Measurements from ENCODE around the gene ZDHHC14. TPM values are rescaled to one million over a fixed set of nuclear protein-coding genes. Genes with fewer than 3 reads are reported as not detected.

Gene ZDHHC14
- total RNA-seq, 2 donors from 2014 or later = 6.9 to 10.9 TPM

GRCh38 chr6:157603971-157604370 lies 223.0 kb downstream of the ZDHHC14 start:
- H3K27ac Mint-ChIP-seq = no peak overlapping the region
- H3K4me1 Mint-ChIP-seq (ENCODE audit: low read depth in 2 of 2) = peaks cover 0 to 3% of the 10 kb centered on the region in 2 donors
- H3K9me3 Mint-ChIP-seq = no peaks in the 10 kb centered on the region
- no peaks in the 10 kb centered on the region for H3K27me3 Mint-ChIP-seq
- DNase-seq (ENCODE audit: low spot score) (no peak), ATAC-seq (no peak)
- H3K4me3 Mint-ChIP-seq = no peak overlapping the region
- no peaks in the 10 kb centered on the region for H3K36me3 Mint-ChIP-seq

GRCh38 chr6:157604816-157605215 lies 223.8 kb downstream of the ZDHHC14 start:
- DNase-seq (ENCODE audit: low spot score) (no peak), ATAC-seq (no peak)
- no peaks in the 10 kb centered on the region for H3K27me3 Mint-ChIP-seq
- peaks cover 3 to 4% of the 10 kb centered on the region in 2 donors for H3K4me1 Mint-ChIP-seq (ENCODE audit: low read depth in 2 of 2)
- H3K4me3 Mint-ChIP-seq = no peak overlapping the region
- H3K9me3 Mint-ChIP-seq = no peaks in the 10 kb centered on the region
- H3K27ac Mint-ChIP-seq = no peak overlapping the region
- H3K36me3 Mint-ChIP-seq = no peaks in the 10 kb centered on the region

DNA sequence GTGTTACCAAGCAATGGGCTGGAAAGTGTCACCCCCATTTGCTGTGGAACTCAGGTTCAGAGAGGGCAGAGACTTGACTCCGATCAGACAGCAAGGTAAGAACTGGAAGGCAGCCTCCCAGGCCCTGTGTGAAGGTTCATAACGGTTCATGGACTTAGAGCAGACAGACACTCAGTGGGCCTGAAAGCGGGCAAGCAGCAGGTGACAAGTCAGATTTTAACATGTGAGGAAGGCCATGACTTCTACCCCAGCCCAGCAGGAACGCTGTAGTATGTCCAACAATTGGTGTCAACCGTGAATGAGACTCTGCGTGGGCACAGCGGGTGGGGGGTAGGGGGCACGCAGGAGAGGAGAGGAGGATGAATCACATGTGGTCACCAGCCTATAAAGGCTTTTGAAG lies 224.5 kb downstream of the ZDHHC14 start:
- no peaks in the 10 kb centered on the region for H3K27me3 Mint-ChIP-seq
- peak; percentile 31 for DNase-seq (ENCODE audit: low spot score)

DNA sequence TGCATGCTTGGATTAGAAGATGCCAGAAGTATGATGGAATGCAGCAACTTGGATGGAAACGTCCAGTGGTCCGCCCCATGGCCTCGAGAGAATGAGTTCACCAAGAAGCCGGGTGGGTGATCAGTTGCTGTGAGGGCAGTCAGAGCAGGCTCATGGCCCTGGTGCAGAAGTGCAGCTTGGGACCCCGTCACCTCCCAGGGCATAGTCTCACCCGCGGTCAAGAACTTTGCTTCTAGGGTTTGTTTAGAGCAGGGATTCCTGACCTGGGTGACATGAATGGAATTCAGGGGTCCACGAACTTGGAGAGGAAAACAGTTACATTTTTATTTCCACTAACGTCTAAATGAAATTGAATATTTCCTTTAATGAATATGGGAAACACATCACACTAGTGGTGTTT lies 225.5 kb downstream of the ZDHHC14 start:
- H3K4me3 Mint-ChIP-seq = no peak overlapping the region
- no peak overlapping the region for H3K27ac Mint-ChIP-seq
- no peaks in the 10 kb centered on the region for H3K27me3 Mint-ChIP-seq
- DNase-seq (ENCODE audit: low spot score) = peak; percentile 37
- ATAC-seq = no peak
- H3K9me3 Mint-ChIP-seq = no peaks in the 10 kb centered on the region
- H3K36me3 Mint-ChIP-seq = no peaks in the 10 kb centered on the region
- peaks cover 3 to 4% of the 10 kb centered on the region in 2 donors for H3K4me1 Mint-ChIP-seq (ENCODE audit: low read depth in 2 of 2)

More for the DNA sequence above, 224.5 kb downstream of the ZDHHC14 start:
- no peak overlapping the region for H3K4me3 Mint-ChIP-seq
- no peak overlapping the region for H3K27ac Mint-ChIP-seq
- H3K9me3 Mint-ChIP-seq = no peaks in the 10 kb centered on the region
- H3K36me3 Mint-ChIP-seq = no peaks in the 10 kb centered on the region
- ATAC-seq = no peak
- peaks cover 3 to 4% of the 10 kb centered on the region in 2 donors for H3K4me1 Mint-ChIP-seq (ENCODE audit: low read depth in 2 of 2)

DNA sequence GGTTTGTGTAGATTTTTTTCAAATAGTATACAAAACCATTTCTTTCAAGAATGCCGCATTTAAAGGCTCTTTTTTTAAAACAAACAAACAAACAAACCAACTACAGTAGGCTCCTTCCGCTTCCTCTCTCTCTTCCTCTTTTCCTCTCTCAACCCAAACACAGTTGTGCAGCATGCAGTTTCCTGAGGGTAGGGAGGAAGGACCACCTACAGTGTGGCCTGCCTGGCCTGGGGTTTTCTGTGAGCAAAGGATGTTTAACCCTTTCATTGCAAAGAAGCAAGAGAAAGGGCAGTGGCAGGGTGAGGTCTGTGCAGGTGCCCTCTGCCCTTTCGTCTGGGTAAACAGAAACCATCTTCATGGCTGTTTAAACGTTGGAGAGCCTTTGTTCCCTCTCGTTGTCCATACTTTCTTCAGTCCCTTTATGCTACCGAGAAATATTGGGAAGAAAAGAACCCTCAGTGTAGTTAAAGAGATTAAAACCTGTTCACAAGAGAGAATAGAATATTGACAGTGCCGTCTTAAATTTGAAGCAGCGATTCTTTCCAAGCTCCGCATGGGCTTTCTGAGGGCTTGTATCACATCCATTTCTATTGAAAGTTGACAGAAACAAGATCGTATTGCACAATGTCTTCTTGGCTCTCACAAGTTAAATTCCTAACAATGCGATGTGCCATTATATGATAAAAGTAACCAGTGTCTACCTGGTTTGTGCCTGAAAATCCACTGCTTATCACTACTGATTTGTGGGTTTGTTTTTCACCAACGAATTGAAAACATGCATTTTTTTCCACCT lies 226.5 kb downstream of the ZDHHC14 start:
- Mint-ChIP-seq H3K4me1 (ENCODE audit: low read depth in 2 of 2) (peaks cover 3 to 4% of the 10 kb centered on the region in 2 donors), H3K36me3 (no peaks in the 10 kb centered on the region), H3K4me3 (no peak overlapping the region), H3K27me3 (no peaks in the 10 kb centered on the region), H3K9me3 (no peaks in the 10 kb centered on the region), H3K27ac (no peak overlapping the region)
- ATAC-seq (no peak), DNase-seq (ENCODE audit: low spot score) (no peak)

DNA sequence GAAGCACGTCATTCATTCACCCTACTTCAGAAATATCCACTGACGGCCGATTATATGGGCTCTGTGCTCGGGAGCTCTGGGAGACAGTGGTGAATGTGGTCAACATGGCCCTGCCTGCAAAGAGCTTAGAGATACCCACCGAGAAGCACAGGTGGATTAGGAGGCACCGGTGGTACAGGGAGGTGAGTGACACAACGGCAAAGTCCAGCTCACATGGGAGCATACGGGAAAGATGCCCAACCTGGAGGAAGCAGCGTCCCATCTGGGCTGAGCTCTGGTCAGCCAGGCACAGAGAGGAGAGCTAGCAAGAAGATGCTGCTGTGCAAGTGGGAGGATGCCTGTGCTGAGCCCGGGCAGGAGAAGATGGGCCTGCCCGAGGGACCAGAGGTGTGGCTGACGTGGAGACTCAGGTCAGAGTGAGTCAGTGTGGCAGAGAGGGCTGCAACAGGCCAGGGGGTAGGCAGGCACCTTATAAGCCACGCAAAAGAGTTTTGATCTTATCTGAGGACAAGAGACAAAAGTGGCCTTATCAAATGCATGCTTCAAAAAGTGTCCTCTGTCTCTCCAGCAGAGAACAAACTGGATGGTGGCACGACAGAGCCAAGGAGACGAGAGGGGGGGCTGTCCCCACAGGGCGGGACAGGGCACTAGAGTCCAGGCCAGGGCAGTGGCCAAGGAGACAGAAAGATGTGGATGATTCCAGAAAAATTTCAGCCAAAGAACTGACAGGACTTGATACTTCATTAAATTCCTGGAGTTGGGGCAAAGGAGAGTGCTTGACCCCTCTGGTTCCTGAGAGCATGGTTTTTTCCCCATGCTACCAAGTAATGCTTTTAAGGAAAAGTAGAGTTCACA lies 227.5 kb downstream of the ZDHHC14 start:
- H3K4me1 Mint-ChIP-seq (ENCODE audit: low read depth in 2 of 2) = peaks cover 7 to 9% of the 10 kb centered on the region in 2 donors
- no peak overlapping the region for H3K4me3 Mint-ChIP-seq
- no peaks in the 10 kb centered on the region for H3K27me3 Mint-ChIP-seq
- H3K9me3 Mint-ChIP-seq = no peaks in the 10 kb centered on the region
- peak overlapping the region in 1 of 2 donors; percentile 68 for H3K27ac Mint-ChIP-seq
- ATAC-seq (no peak), DNase-seq (ENCODE audit: low spot score) (peak; percentile 44)
- no peaks in the 10 kb centered on the region for H3K36me3 Mint-ChIP-seq

DNA sequence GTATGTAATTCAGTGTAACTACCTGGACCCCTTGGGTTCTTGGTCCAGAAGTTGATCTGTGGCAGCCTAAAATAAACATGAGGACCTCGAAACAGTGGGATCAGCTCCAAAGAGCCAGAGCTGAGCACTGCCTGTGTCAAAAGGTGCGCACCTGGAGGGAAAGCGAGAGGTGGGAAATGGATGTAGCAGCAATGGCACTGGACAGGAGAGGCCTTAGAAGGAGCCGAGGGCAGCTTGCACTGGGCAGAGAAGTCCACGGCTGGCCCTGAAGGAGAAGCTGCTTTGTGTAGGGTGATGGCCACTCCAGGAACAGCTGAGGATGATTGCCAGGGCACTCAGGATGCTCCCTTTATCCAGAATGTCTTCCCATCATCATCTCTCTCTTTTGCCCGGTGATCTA lies 228.1 kb downstream of the ZDHHC14 start:
- Mint-ChIP-seq H3K27ac (peak overlapping the region in 1 of 2 donors; percentile 68), H3K4me1 (ENCODE audit: low read depth in 2 of 2) (peaks cover 9 to 11% of the 10 kb centered on the region in 2 donors), H3K9me3 (no peaks in the 10 kb centered on the region), H3K27me3 (no peaks in the 10 kb centered on the region), H3K36me3 (no peaks in the 10 kb centered on the region), H3K4me3 (no peak overlapping the region)
- ATAC-seq (no peak), DNase-seq (ENCODE audit: low spot score) (peak; percentile 13)

GRCh38 chr6:157609556-157609955 lies 228.6 kb downstream of the ZDHHC14 start:
- no peak overlapping the region for H3K4me3 Mint-ChIP-seq
- H3K27me3 Mint-ChIP-seq = no peaks in the 10 kb centered on the region
- peak overlapping the region in 1 of 2 donors; percentile 68 for H3K27ac Mint-ChIP-seq
- peaks cover 9 to 14% of the 10 kb centered on the region in 2 donors for H3K4me1 Mint-ChIP-seq (ENCODE audit: low read depth in 2 of 2)
- H3K36me3 Mint-ChIP-seq = no peaks in the 10 kb centered on the region
- no peak for ATAC-seq
- no peaks in the 10 kb centered on the region for H3K9me3 Mint-ChIP-seq
- DNase-seq (ENCODE audit: low spot score) = no peak

GRCh38 chr6:157610451-157610999 lies 229.5 kb downstream of the ZDHHC14 start:
- no peak overlapping the region for H3K4me3 Mint-ChIP-seq
- no peaks in the 10 kb centered on the region for H3K9me3 Mint-ChIP-seq
- no peak overlapping the region for H3K27ac Mint-ChIP-seq
- no peaks in the 10 kb centered on the region for H3K36me3 Mint-ChIP-seq
- DNase-seq (ENCODE audit: low spot score) (peak; percentile 29), ATAC-seq (no peak)
- no peaks in the 10 kb centered on the region for H3K27me3 Mint-ChIP-seq
- peaks cover 9 to 15% of the 10 kb centered on the region in 2 donors for H3K4me1 Mint-ChIP-seq (ENCODE audit: low read depth in 2 of 2)

- H3K36me3 Mint-ChIP-seq = no peaks in the 10 kb centered on the region
- no peak overlapping the region for H3K4me3 Mint-ChIP-seq
- DNase-seq (ENCODE audit: low spot score) (peak; percentile 38), ATAC-seq (no peak)
- H3K9me3 Mint-ChIP-seq = no peaks in the 10 kb centered on the region
- H3K27me3 Mint-ChIP-seq = no peaks in the 10 kb centered on the region
- H3K27ac Mint-ChIP-seq = no peak overlapping the region
- H3K4me1 Mint-ChIP-seq (ENCODE audit: low read depth in 2 of 2) = peaks cover 9 to 17% of the 10 kb centered on the region in 2 donors
Measured at GRCh38 chr6:157611406-157611805, 230.4 kb downstream of the ZDHHC14 start.

DNA sequence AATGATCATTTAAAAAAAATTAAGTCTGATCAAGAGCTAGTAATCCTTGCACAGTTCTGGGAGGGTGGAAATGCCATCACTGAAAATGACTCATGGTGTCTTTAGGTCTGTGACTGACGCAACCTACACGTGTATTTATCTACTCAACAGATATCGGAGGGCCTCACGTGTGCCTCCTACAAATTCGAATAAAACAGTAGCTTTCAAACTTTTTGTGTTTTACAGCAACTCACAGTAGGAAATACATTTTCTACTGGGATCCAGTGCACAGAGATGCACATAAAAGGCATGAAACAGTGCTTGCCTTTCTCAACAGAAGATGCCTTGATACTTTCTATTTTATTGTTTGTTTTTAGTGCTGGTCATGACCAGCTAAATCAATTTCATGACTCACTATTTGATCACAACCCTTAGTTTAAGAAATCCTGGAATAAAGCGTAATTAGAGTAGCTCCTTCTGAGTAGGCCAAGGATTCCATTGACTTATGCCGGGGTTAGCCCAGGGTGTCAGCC lies 232.1 kb downstream of the ZDHHC14 start:
- Mint-ChIP-seq H3K4me3 (no peak overlapping the region), H3K36me3 (no peaks in the 10 kb centered on the region), H3K27ac (no peak overlapping the region), H3K9me3 (no peaks in the 10 kb centered on the region), H3K27me3 (no peaks in the 10 kb centered on the region), H3K4me1 (ENCODE audit: low read depth in 2 of 2) (peaks cover 9 to 14% of the 10 kb centered on the region in 2 donors)
- DNase-seq (ENCODE audit: low spot score) = no peak
- ATAC-seq = no peak

DNA sequence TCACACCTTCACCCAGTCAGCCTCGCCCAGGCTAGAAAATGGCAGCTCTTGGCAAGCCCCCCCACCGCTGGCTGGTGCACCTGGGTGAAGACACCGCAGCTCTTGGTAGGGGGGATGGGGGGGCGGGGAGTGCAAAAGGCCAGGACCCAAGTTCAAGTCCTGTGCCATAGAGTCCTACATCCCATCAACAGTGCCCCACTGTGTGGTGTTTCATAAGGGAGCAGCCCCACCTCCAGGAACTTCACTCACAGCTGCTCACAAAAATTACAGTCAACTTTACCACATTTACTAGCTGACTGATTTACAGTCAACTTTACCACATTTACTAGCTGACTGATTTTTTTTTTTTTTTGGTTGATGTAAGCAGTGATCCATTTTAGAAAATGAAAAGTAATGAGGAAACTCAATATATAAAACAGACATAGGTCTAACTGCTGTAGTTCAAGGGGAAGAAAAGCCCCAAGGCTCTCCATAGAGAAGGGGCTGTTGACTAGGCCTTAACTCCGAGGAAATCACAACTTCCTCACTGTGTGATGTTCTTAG lies 233.1 kb downstream of the ZDHHC14 start:
- peak; percentile 19 to 45 for ATAC-seq
- H3K36me3 Mint-ChIP-seq = no peaks in the 10 kb centered on the region
- no peak for DNase-seq (ENCODE audit: low spot score)
- no peaks in the 10 kb centered on the region for H3K9me3 Mint-ChIP-seq
- no peaks in the 10 kb centered on the region for H3K27me3 Mint-ChIP-seq
- H3K27ac Mint-ChIP-seq = no peak overlapping the region
- H3K4me1 Mint-ChIP-seq (ENCODE audit: low read depth in 2 of 2) = peaks cover 9 to 14% of the 10 kb centered on the region in 2 donors
- H3K4me3 Mint-ChIP-seq = no peak overlapping the region

- DNase-seq (ENCODE audit: low spot score) = no peak
- Mint-ChIP-seq H3K27ac (peak overlapping the region in 1 of 2 donors; percentile 6), H3K27me3 (no peaks in the 10 kb centered on the region), H3K4me1 (ENCODE audit: low read depth in 2 of 2) (peaks cover 5 to 14% of the 10 kb centered on the region in 2 donors), H3K36me3 (no peaks in the 10 kb centered on the region), H3K9me3 (no peaks in the 10 kb centered on the region), H3K4me3 (no peak overlapping the region)
- no peak for ATAC-seq
Measured at GRCh38 chr6:157615420-157615769, 234.4 kb downstream of the ZDHHC14 start.
